ENCODE data around the gene HS2ST1. TPM values are rescaled to one million over a fixed set of nuclear protein-coding genes. Genes with fewer than 3 reads are reported as not detected.

The HS2ST1 gene
- total RNA-seq, 2 donors from 2014 or later: 7.7 TPM

GRCh38 chr1:87155648-87156047, 241.2 kb downstream of the HS2ST1 start:
- Histone ChIP-seq H3K4me1 (peaks cover 0 to 15% of the 10 kb centered on the region in 2 donors), H3K27me3 (no peaks in the 10 kb centered on the region), H3K36me3 (no peaks in the 10 kb centered on the region), H3K4me3 (no peak overlapping the region), H3K9me3 (no peaks in the 10 kb centered on the region), H3K27ac (no peak overlapping the region)
- TF ChIP-seq CTCF (IDR thresholded peaks at IDR 0.05): no peak
- DNase-seq (ENCODE audit: low spot score): no peak

GRCh38 chr1:87156124-87156523, 241.7 kb downstream of the HS2ST1 start:
- H3K36me3 ChIP-seq: no peaks in the 10 kb centered on the region
- TF ChIP-seq CTCF (IDR thresholded peaks at IDR 0.05): no peak
- H3K4me3 ChIP-seq: no peak overlapping the region
- H3K27ac ChIP-seq: no peak overlapping the region
- no peaks in the 10 kb centered on the region for H3K27me3 ChIP-seq
- no peak for DNase-seq (ENCODE audit: low spot score)
- no peaks in the 10 kb centered on the region for H3K9me3 ChIP-seq
- H3K4me1 ChIP-seq: peaks cover 0 to 13% of the 10 kb centered on the region in 2 donors

- Histone ChIP-seq H3K4me1 (no peaks in the 10 kb centered on the region), H3K4me3 (no peak overlapping the region), H3K27me3 (no peaks in the 10 kb centered on the region), H3K36me3 (no peaks in the 10 kb centered on the region), H3K27ac (no peak overlapping the region), H3K9me3 (no peaks in the 10 kb centered on the region)
- no peak for DNase-seq (ENCODE audit: low spot score)
- no peak for TF ChIP-seq CTCF (IDR thresholded peaks at IDR 0.05)
Measured at GRCh38 chr1:87159378-87159915, 245.0 kb downstream of the HS2ST1 start.

Other genes starting within 250 kb of the HS2ST1 start
- gene SH3GLB1, start 210.1 kb upstream of the HS2ST1 start, total RNA-seq: 10 to 100 TPM; 51.5 to 66.1 TPM
- 10 to 100 TPM; 73.1 to 80.7 TPM for gene SELENOF, start 509 bp upstream of the HS2ST1 start, total RNA-seq